HG03378 (cell line): ENCODE measurements around the gene COX10.

Experiments
- ATAC-seq: cut with Tn5 transposase; IDR thresholded peaks from one replicate; pipeline ENCODE4 v1.9.1; 2021; ENCODE audit warnings: mild to moderate bottlenecking, moderate library complexity; ENCODE audit not compliant: unreplicated experiment

COX10 gene

GRCh38 chr17:14245002-14245401, 175.7 kb downstream of the COX10 start:
- no peak for ATAC-seq

DNA sequence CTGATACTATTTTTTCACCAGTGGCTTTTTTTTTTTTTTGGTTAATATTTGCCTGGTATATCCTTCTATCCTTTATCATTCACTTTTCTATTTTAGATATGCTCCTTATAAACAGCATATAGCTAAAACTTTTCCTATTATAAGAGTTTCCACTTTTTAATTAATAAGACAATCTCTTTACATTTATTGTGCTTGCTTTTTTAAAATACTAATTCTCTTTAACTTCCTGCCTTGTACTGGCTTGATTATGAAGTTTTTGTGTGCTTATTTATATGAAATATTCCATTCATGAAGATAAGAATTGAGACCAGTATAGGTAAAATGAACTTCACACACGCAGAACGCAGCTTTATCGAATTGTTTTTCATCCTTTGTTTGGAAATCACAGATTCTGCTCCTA, 176.3 kb downstream of the COX10 start:
- no peak for ATAC-seq
